ENCODE data around the gene CASP8AP2.

- TF ChIP-seq POLR2AphosphoS5 (IDR thresholded peaks at IDR 0.05) (no peak), POLR2A (IDR thresholded peaks at IDR 0.05) (no peak), CTCF (IDR thresholded peaks at IDR 0.05) (no peak)
Measured at GRCh38 chr6:89873721-89874120, 44.0 kb downstream of the CASP8AP2 start.
